Fibroblast of mammary gland (primary cell): Measurements from ENCODE around the gene DPH6.
"Not testable (repeated sequence)": the region's sequence is repeated elsewhere in the genome, so short reads cannot be mapped to it uniquely, and the experiment has no call there.

Experiments used
- DNase-seq: peaks from one replicate; pipeline ENCODE4 v3.0.0-alpha.2; 2010; ENCODE audit warnings: low read depth
- H3K4me3 ChIP-seq: 2 replicates; pipeline ENCODE4 v1.5.1; 2011; ENCODE audit warnings: low read depth, mild to moderate bottlenecking, low read length, moderate library complexity; ENCODE audit not compliant: control insufficient read depth
- CTCF ChIP-seq: conservative IDR thresholded peaks from 2 replicates; pipeline ENCODE4 v1.5.1; 2011; ENCODE audit warnings: low read depth, low read length, inconsistent platforms; ENCODE audit not compliant: control insufficient read depth, insufficient read depth

DPH6 gene

GRCh38 chr15:35399901-35400300 is 146.1 kb downstream of the DPH6 start:
- TF ChIP-seq CTCF: no peak
- no peak overlapping the region for H3K4me3 ChIP-seq
- peak; percentile 41 for DNase-seq

- no peak for DNase-seq
- no peak for TF ChIP-seq CTCF
- no peak overlapping the region for H3K4me3 ChIP-seq
Observed at GRCh38 chr15:35397027-35397426, 148.9 kb downstream of the DPH6 start.

- DNase-seq: peak; percentile 14
- TF ChIP-seq CTCF: no peak
- H3K4me3 ChIP-seq: no peak overlapping the region
Observed at GRCh38 chr15:35394416-35394815, 151.5 kb downstream of the DPH6 start.

- TF ChIP-seq CTCF: no peak
- no peak overlapping the region for H3K4me3 ChIP-seq
- no peak for DNase-seq
Observed at GRCh38 chr15:35393398-35393797, 152.6 kb downstream of the DPH6 start.

- not testable (repeated sequence) for H3K4me3 ChIP-seq, DNase-seq
Observed at GRCh38 chr15:35391408-35391984, 154.5 kb downstream of the DPH6 start.

GRCh38 chr15:35383506-35383905 is 162.5 kb downstream of the DPH6 start:
- no peak overlapping the region for H3K4me3 ChIP-seq
- peak; percentile 7 for DNase-seq
- no peak for TF ChIP-seq CTCF

- no peak for TF ChIP-seq CTCF
- no peak for DNase-seq
- H3K4me3 ChIP-seq: no peak overlapping the region
Observed at GRCh38 chr15:35381328-35381727, 164.6 kb downstream of the DPH6 start.
